ENCODE measurements around the gene GALNT2. TPM values are rescaled to one million over a fixed set of nuclear protein-coding genes. Genes with fewer than 3 reads are reported as not detected.

GALNT2 gene
- total RNA-seq, 1 donor from 2014 or later = 60.7 TPM

- H3K4me3 ChIP-seq (ENCODE audit: low read depth, low read length) = no peak overlapping the region
- DNase-seq (ENCODE audit: low read depth) = no peak
- no peaks in the 10 kb centered on the region for H3K36me3 ChIP-seq (ENCODE audit: control insufficient read depth, insufficient read depth, low read length)
- no peak for TF ChIP-seq CTCF (IDR thresholded peaks at IDR 0.05; ENCODE audit: insufficient read depth, low read length, poor library complexity, severe bottlenecking)
- H3K27me3 ChIP-seq (ENCODE audit: control insufficient read depth, insufficient read depth, low read length) = no peaks in the 10 kb centered on the region
Measured at GRCh38 chr1:230156536-230156935, 89.5 kb downstream of the GALNT2 start.

- H3K27me3 ChIP-seq (ENCODE audit: control insufficient read depth, insufficient read depth, low read length) = no peaks in the 10 kb centered on the region
- H3K4me3 ChIP-seq (ENCODE audit: low read depth, low read length) = no peak overlapping the region
- no peak for DNase-seq (ENCODE audit: low read depth)
- H3K36me3 ChIP-seq (ENCODE audit: control insufficient read depth, insufficient read depth, low read length) = no peaks in the 10 kb centered on the region
- no peak for TF ChIP-seq CTCF (IDR thresholded peaks at IDR 0.05; ENCODE audit: insufficient read depth, low read length, poor library complexity, severe bottlenecking)
Measured at GRCh38 chr1:230157420-230158390, 90.7 kb downstream of the GALNT2 start.

- Histone ChIP-seq H3K36me3 (ENCODE audit: control insufficient read depth, insufficient read depth, low read length) (no peaks in the 10 kb centered on the region), H3K4me3 (ENCODE audit: low read depth, low read length) (no peak overlapping the region), H3K27me3 (ENCODE audit: control insufficient read depth, insufficient read depth, low read length) (no peaks in the 10 kb centered on the region)
- no peak for DNase-seq (ENCODE audit: low read depth)
- no peak for TF ChIP-seq CTCF (IDR thresholded peaks at IDR 0.05; ENCODE audit: insufficient read depth, low read length, poor library complexity, severe bottlenecking)
Measured at GRCh38 chr1:230158415-230159291, 91.6 kb downstream of the GALNT2 start.

GRCh38 chr1:230159580-230159979 is 92.5 kb downstream of the GALNT2 start:
- Histone ChIP-seq H3K4me3 (ENCODE audit: low read depth, low read length) (no peak overlapping the region), H3K27me3 (ENCODE audit: control insufficient read depth, insufficient read depth, low read length) (no peaks in the 10 kb centered on the region), H3K36me3 (ENCODE audit: control insufficient read depth, insufficient read depth, low read length) (no peaks in the 10 kb centered on the region)
- DNase-seq (ENCODE audit: low read depth) = no peak
- TF ChIP-seq CTCF (IDR thresholded peaks at IDR 0.05; ENCODE audit: insufficient read depth, low read length, poor library complexity, severe bottlenecking) = no peak

- TF ChIP-seq CTCF (IDR thresholded peaks at IDR 0.05; ENCODE audit: insufficient read depth, low read length, poor library complexity, severe bottlenecking) = no peak
- no peak for DNase-seq (ENCODE audit: low read depth)
- Histone ChIP-seq H3K4me3 (ENCODE audit: low read depth, low read length) (no peak overlapping the region), H3K27me3 (ENCODE audit: control insufficient read depth, insufficient read depth, low read length) (no peaks in the 10 kb centered on the region), H3K36me3 (ENCODE audit: control insufficient read depth, insufficient read depth, low read length) (no peaks in the 10 kb centered on the region)
Measured at GRCh38 chr1:230160957-230161771, 94.1 kb downstream of the GALNT2 start.

Measured in kidney epithelial cell (primary cell).